Sigmoid colon (tissue), 3 donors: ENCODE measurements around the gene SLC35G6.

Source experiments
- POLR2A ChIP-seq, 2 donors: fragments of 450-650 bp; IDR thresholded peaks; one replicate each; pipeline ENCODE4 v1.6.1; 2016; ENCODE audit warnings: antibody characterized with exemption in 2 of 2, mild to moderate bottlenecking in 2 of 2, moderate library complexity in 2 of 2
- TF ChIP-seq, protein P1 (sequence below), 4 experiments: fragments of 450-650 bp in 3 of 4; fragments of 200-600 bp in 1 of 4; IDR thresholded peaks; one replicate each; pipeline ENCODE4 v1.5.1; 2016 to 2019; ENCODE audit warnings: antibody characterized with exemption in 4 of 4, mild to moderate bottlenecking in 3 of 4, moderate library complexity in 2 of 4

DNA sequence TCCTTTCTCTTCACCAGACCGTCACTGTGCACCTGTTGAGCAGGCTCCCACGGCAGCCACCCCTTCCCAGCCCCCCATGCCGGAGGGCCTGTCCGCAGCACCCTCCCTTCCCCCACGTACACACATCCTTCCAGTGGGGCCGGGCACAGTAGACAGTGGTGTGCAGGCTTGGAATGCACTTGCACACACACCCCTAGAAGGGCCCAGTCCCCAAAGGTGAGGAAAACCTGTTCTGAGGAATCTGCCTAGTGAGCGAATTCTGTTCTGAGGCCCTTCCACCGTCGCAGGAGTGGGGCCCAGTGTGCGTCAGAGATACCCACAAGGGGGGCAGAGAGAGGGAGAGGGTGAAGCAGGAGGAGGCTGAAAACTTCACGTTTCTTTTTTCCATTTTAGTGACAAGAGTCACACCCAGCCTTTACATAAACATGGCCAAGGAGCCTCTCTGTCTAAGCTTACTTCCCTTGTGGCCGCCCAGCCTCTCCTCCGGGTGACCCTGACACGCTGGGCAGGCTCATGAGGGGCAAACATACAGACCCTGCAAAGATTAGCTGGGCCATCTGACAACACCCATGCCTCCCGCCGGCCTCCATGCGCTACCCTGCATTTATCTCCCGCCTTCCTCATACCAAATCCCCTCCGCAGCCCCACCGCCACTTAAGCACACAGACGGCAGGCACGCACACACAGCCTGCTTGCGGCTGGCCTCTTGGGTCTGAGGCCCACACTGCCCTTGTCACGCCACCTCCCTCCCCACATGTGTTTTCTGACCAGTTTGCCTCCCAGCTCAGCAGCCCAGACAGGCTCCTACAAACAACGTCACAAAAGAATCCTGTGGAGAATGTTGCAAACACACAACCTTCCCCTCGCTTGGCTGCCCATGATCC, 3.6 kb upstream of the SLC35G6 start:
- TF ChIP-seq, protein P1, sequence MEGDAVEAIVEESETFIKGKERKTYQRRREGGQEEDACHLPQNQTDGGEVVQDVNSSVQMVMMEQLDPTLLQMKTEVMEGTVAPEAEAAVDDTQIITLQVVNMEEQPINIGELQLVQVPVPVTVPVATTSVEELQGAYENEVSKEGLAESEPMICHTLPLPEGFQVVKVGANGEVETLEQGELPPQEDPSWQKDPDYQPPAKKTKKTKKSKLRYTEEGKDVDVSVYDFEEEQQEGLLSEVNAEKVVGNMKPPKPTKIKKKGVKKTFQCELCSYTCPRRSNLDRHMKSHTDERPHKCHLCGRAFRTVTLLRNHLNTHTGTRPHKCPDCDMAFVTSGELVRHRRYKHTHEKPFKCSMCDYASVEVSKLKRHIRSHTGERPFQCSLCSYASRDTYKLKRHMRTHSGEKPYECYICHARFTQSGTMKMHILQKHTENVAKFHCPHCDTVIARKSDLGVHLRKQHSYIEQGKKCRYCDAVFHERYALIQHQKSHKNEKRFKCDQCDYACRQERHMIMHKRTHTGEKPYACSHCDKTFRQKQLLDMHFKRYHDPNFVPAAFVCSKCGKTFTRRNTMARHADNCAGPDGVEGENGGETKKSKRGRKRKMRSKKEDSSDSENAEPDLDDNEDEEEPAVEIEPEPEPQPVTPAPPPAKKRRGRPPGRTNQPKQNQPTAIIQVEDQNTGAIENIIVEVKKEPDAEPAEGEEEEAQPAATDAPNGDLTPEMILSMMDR (IDR thresholded peaks at IDR 0.05): no peak
- no peak for TF ChIP-seq POLR2A (IDR thresholded peaks at IDR 0.05)
